ENCODE results near the gene KPNA1. TPM values are rescaled to one million over a fixed set of nuclear protein-coding genes. Genes with fewer than 3 reads are reported as not detected.

Gene KPNA1
- total and polyA plus RNA-seq, 2 of the 13 experiments (the other 11 are each of a cell fraction or from before 2014, with no cell fraction given) = 15.4 to 30.0 TPM

- TF ChIP-seq THAP7 (CRISPR knock-in tag; IDR thresholded peaks at IDR 0.05) (no peak), ZBTB38 (CRISPR knock-in tag; IDR thresholded peaks at IDR 0.05) (no peak), ZBTB37 (CRISPR knock-in tag; IDR thresholded peaks at IDR 0.05) (no peak), ZNF546 (CRISPR knock-in tag; conservative IDR thresholded peaks at IDR 0.05) (no peak), TRIM22 (IDR thresholded peaks at IDR 0.05) (no peak), ZNF770 (CRISPR knock-in tag; IDR thresholded peaks at IDR 0.05) (no peak), SUZ12 (IDR thresholded peaks at IDR 0.05; ENCODE audit: low read depth, low read length) (no peak), ZFX (CRISPR knock-in tag; IDR thresholded peaks at IDR 0.05; ENCODE audit: low read depth) (peak; percentile 41; the same call in 1 of the 2 replicates), NR2C2 (CRISPR knock-in tag; IDR thresholded peaks at IDR 0.05; ENCODE audit: borderline replicate concordance) (peak; percentile 31; the same call in 1 of the 2 replicates), ZSCAN21 (CRISPR knock-in tag; IDR thresholded peaks at IDR 0.05; ENCODE audit: borderline replicate concordance) (no peak), CREB1 (IDR thresholded peaks at IDR 0.05) (no peak), CREB1 (CRISPR knock-in tag; IDR thresholded peaks at IDR 0.05) (peak; percentile 26; the same call in 1 of the 2 replicates), ETV6 (CRISPR knock-in tag; conservative IDR thresholded peaks at IDR 0.05) (no peak), ZSCAN20 (CRISPR knock-in tag; IDR thresholded peaks at IDR 0.05; ENCODE audit: borderline replicate concordance) (no peak), PHF20 (CRISPR knock-in tag; IDR thresholded peaks at IDR 0.05) (no peak), REPIN1 (CRISPR knock-in tag; IDR thresholded peaks at IDR 0.05; ENCODE audit: borderline replicate concordance, low read depth) (no peak)
- TF ChIP-seq, protein P1, sequence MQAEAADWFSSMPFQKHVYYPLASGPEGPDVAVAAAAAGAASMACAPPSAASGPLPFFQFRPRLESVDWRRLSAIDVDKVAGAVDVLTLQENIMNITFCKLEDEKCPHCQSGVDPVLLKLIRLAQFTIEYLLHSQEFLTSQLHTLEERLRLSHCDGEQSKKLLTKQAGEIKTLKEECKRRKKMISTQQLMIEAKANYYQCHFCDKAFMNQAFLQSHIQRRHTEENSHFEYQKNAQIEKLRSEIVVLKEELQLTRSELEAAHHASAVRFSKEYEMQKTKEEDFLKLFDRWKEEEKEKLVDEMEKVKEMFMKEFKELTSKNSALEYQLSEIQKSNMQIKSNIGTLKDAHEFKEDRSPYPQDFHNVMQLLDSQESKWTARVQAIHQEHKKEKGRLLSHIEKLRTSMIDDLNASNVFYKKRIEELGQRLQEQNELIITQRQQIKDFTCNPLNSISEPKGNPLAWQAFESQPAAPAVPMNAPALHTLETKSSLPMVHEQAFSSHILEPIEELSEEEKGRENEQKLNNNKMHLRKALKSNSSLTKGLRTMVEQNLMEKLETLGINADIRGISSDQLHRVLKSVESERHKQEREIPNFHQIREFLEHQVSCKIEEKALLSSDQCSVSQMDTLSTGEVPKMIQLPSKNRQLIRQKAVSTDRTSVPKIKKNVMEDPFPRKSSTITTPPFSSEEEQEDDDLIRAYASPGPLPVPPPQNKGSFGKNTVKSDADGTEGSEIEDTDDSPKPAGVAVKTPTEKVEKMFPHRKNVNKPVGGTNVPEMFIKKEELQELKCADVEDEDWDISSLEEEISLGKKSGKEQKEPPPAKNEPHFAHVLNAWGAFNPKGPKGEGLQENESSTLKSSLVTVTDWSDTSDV (CRISPR knock-in tag; IDR thresholded peaks at IDR 0.05) = no peak
- TF ChIP-seq, protein P2, sequence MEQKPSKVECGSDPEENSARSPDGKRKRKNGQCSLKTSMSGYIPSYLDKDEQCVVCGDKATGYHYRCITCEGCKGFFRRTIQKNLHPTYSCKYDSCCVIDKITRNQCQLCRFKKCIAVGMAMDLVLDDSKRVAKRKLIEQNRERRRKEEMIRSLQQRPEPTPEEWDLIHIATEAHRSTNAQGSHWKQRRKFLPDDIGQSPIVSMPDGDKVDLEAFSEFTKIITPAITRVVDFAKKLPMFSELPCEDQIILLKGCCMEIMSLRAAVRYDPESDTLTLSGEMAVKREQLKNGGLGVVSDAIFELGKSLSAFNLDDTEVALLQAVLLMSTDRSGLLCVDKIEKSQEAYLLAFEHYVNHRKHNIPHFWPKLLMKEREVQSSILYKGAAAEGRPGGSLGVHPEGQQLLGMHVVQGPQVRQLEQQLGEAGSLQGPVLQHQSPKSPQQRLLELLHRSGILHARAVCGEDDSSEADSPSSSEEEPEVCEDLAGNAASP (CRISPR knock-in tag; IDR thresholded peaks at IDR 0.05; ENCODE audit: borderline replicate concordance) = no peak
- TF ChIP-seq, protein P3, sequence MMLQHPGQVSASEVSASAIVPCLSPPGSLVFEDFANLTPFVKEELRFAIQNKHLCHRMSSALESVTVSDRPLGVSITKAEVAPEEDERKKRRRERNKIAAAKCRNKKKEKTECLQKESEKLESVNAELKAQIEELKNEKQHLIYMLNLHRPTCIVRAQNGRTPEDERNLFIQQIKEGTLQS (CRISPR knock-in tag; IDR thresholded peaks at IDR 0.05) = no peak
Measured at GRCh38 chr3:122391681-122392446, 122.9 kb downstream of the KPNA1 start (continued).

All from HepG2 (cell line).